HG02610 (cell line): Measurements from ENCODE around the gene LCA5.
"Not testable (repeated sequence)": the region's sequence is repeated elsewhere in the genome, so short reads cannot be mapped to it uniquely, and the experiment has no call there.

Experiments
- ATAC-seq: cut with Tn5 transposase; IDR thresholded peaks from one replicate; pipeline ENCODE4 v1.9.1; 2021; ENCODE audit warnings: mild to moderate bottlenecking, moderate library complexity; ENCODE audit not compliant: unreplicated experiment

The LCA5 gene

GRCh38 chr6:79468116-79468515 is 69.1 kb downstream of the LCA5 start:
- ATAC-seq: no peak

- no peak for ATAC-seq
These were observed 69.5 kb downstream of the LCA5 start for GRCh38 chr6:79467716-79468115.

GRCh38 chr6:79466207-79466834 is 70.9 kb downstream of the LCA5 start:
- ATAC-seq: no peak

GRCh38 chr6:79465381-79465780 is 71.8 kb downstream of the LCA5 start:
- ATAC-seq: no peak

GRCh38 chr6:79463621-79464050 is 73.6 kb downstream of the LCA5 start:
- ATAC-seq: no peak

- peak; percentile 76 for ATAC-seq
These were observed 76.0 kb downstream of the LCA5 start for GRCh38 chr6:79461205-79461604.

GRCh38 chr6:79455446-79455845 is 81.8 kb downstream of the LCA5 start:
- ATAC-seq: no peak

- no peak for ATAC-seq
These were observed 83.6 kb downstream of the LCA5 start for GRCh38 chr6:79453558-79454042.

GRCh38 chr6:79450984-79451383 is 86.2 kb downstream of the LCA5 start:
- ATAC-seq: no peak

GRCh38 chr6:79446006-79446405 is 91.2 kb downstream of the LCA5 start:
- ATAC-seq: no peak

- not testable (repeated sequence) for ATAC-seq
These were observed 93.4 kb downstream of the LCA5 start for GRCh38 chr6:79443876-79444275.

- ATAC-seq: no peak
These were observed 96.0 kb downstream of the LCA5 start for GRCh38 chr6:79441192-79441591.

- peak; percentile 69 for ATAC-seq
These were observed 96.6 kb downstream of the LCA5 start for GRCh38 chr6:79440598-79440997.

GRCh38 chr6:79438030-79438429 is 99.2 kb downstream of the LCA5 start:
- no peak for ATAC-seq

GRCh38 chr6:79436241-79436640 is 101.0 kb downstream of the LCA5 start:
- no peak for ATAC-seq

- ATAC-seq: no peak
These were observed 101.5 kb downstream of the LCA5 start for GRCh38 chr6:79435746-79436145.
